ENCODE results near the gene PPP3R1.

Gene PPP3R1

DNA sequence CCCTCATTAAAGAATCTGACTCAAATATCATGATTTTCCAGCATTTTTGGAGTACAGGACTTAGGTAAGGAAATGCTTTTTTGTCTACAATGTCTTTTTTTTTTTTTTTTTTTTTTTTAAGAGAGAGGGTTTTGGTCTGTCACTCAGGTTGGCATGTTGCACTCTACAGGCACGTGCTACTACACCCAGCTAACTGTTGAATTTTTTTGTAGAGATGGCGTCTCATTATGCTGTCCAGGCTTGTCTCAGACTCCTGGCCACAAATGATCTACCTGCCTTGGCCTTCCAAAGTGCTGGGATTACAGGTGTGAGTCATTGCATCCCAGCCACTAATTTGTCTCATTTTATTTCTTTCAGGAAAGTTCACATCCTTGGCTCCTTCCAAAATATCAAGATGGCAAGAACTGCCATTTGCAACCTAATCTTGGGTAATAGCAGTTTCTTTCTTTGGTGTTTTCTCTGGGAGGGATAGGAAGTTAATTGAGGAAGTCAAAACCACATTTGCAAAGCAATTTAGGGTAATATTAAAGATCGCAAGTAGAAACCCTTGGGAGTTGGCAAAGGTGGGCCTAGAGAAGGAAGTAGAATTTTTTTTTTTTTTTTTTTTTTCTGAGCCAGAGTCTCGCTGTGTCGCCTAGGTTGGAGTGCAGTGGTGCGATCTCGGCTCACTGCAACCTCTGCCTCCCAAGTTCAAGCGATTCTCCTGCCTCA is 79.2 kb downstream of the PPP3R1 start:
- no peaks in the 10 kb centered on the region for H3K9me3 ChIP-seq (ENCODE audit: control insufficient read depth, insufficient read depth, low read length)
- no CpG with 5 or more reads among the region's 8 CpGs for WGBS (ENCODE audit: insufficient coverage, insufficient read length)
- no peak for DNase-seq (ENCODE audit: low read depth, low spot score)
- H3K36me3 ChIP-seq (ENCODE audit: control insufficient read depth, insufficient read depth, low read length), result no peaks in the 10 kb centered on the region; the same call in 1 of the 2 replicates
- H3K4me1 ChIP-seq (ENCODE audit: control insufficient read depth, insufficient read depth, low read length), result no peaks in the 10 kb centered on the region
- H3K4me3 ChIP-seq (ENCODE audit: low read length), result no peak overlapping the region
- no peaks in the 10 kb centered on the region for H3K27me3 ChIP-seq (ENCODE audit: control insufficient read depth, insufficient read depth, low read length)
- no peak overlapping the region for H3K27ac ChIP-seq (ENCODE audit: low read length)

GRCh38 chr2:68172521-68172920 is 79.8 kb downstream of the PPP3R1 start:
- Histone ChIP-seq H3K4me3 (ENCODE audit: low read length) (no peak overlapping the region), H3K27me3 (ENCODE audit: control insufficient read depth, insufficient read depth, low read length) (no peaks in the 10 kb centered on the region), H3K27ac (ENCODE audit: low read length) (no peak overlapping the region), H3K4me1 (ENCODE audit: control insufficient read depth, insufficient read depth, low read length) (no peaks in the 10 kb centered on the region), H3K9me3 (ENCODE audit: control insufficient read depth, insufficient read depth, low read length) (no peaks in the 10 kb centered on the region), H3K36me3 (ENCODE audit: control insufficient read depth, insufficient read depth, low read length) (no peaks in the 10 kb centered on the region; the same call in 1 of the 2 replicates)
- no peak for DNase-seq (ENCODE audit: low read depth, low spot score)
- no CpG with 5 or more reads among the region's 2 CpGs for WGBS (ENCODE audit: insufficient coverage, insufficient read length)

DNA sequence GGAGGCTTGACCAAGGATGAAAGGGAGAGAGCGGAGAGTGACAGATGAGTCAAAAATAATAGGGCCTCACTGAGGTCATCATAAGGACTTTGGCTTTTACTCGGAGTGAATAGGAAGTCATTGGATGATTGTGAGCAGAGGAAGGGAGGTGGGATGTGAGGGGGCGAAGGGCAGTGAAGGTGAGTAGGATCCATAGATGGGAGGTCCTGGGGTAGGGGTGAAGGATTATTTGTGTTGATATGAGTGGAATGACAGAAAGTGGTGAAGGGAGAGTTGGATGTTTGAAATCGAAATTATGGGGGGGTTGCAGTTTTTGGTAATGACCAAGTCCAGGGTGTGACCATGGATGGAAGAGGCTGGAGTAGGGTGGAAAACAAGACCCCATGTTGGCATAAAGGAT is 80.6 kb downstream of the PPP3R1 start:
- Histone ChIP-seq H3K4me3 (ENCODE audit: low read length) (no peak overlapping the region), H3K4me1 (ENCODE audit: control insufficient read depth, insufficient read depth, low read length) (no peaks in the 10 kb centered on the region), H3K27ac (ENCODE audit: low read length) (no peak overlapping the region), H3K9me3 (ENCODE audit: control insufficient read depth, insufficient read depth, low read length) (no peaks in the 10 kb centered on the region), H3K36me3 (ENCODE audit: control insufficient read depth, insufficient read depth, low read length) (no peaks in the 10 kb centered on the region; the same call in 1 of the 2 replicates), H3K27me3 (ENCODE audit: control insufficient read depth, insufficient read depth, low read length) (no peaks in the 10 kb centered on the region)
- DNase-seq (ENCODE audit: low read depth, low spot score), result no peak
- WGBS (ENCODE audit: insufficient coverage, insufficient read length), result 100% methylated on average over 2 of the region's 4 CpGs

DNA sequence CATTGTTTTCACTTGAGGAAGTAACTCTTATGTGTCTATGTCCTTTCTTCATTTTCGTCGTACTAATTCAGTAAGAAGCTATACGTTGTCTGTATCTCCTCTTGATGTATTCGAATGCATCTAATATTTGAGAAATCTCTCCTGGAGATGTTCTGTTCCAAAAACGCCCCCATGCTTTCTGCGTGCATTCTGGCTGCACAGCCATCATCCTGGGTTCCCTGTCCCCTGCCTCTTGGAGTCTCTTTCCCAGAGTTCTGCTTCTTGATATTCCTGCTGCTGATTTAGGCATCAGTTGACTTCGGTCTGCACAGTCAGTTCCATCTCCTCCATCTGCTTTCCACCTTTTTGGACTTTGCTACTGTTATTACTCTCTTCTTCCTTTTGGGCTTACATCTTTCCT is 81.2 kb downstream of the PPP3R1 start:
- H3K27ac ChIP-seq (ENCODE audit: low read length), result no peak overlapping the region
- no peaks in the 10 kb centered on the region; the same call in 1 of the 2 replicates for H3K36me3 ChIP-seq (ENCODE audit: control insufficient read depth, insufficient read depth, low read length)
- no peaks in the 10 kb centered on the region for H3K9me3 ChIP-seq (ENCODE audit: control insufficient read depth, insufficient read depth, low read length)
- WGBS (ENCODE audit: insufficient coverage, insufficient read length), result no CpG with 5 or more reads among the region's 7 CpGs
- H3K27me3 ChIP-seq (ENCODE audit: control insufficient read depth, insufficient read depth, low read length), result no peaks in the 10 kb centered on the region
- no peaks in the 10 kb centered on the region for H3K4me1 ChIP-seq (ENCODE audit: control insufficient read depth, insufficient read depth, low read length)
- DNase-seq (ENCODE audit: low read depth, low spot score), result no peak
- no peak overlapping the region for H3K4me3 ChIP-seq (ENCODE audit: low read length)

DNA sequence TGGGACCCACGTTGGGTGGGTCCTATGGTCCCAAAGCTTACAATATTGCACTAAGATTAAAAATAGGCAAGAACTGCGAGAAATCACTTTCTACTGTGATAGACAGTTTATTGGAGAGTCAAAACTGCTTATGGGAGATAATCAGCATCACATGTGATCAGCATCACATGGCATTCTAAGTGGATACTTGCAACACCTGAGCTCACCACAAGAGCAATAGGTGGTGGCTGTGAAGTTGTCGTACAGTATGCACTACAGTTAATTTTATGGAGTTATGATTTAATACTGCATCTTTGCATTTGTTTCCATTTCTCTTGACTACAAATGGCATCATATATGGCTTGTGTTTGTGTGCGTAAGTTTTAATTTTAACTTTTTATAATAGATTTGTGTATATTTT is 83.0 kb downstream of the PPP3R1 start:
- no peaks in the 10 kb centered on the region for H3K9me3 ChIP-seq (ENCODE audit: control insufficient read depth, insufficient read depth, low read length)
- no peak overlapping the region for H3K4me3 ChIP-seq (ENCODE audit: low read length)
- no peaks in the 10 kb centered on the region for H3K4me1 ChIP-seq (ENCODE audit: control insufficient read depth, insufficient read depth, low read length)
- H3K27ac ChIP-seq (ENCODE audit: low read length), result no peak overlapping the region
- H3K36me3 ChIP-seq (ENCODE audit: control insufficient read depth, insufficient read depth, low read length), result no peaks in the 10 kb centered on the region; the same call in 1 of the 2 replicates
- DNase-seq (ENCODE audit: low read depth, low spot score), result no peak
- no CpG with 5 or more reads among the region's 4 CpGs for WGBS (ENCODE audit: insufficient coverage, insufficient read length)
- no peaks in the 10 kb centered on the region for H3K27me3 ChIP-seq (ENCODE audit: control insufficient read depth, insufficient read depth, low read length)

DNA sequence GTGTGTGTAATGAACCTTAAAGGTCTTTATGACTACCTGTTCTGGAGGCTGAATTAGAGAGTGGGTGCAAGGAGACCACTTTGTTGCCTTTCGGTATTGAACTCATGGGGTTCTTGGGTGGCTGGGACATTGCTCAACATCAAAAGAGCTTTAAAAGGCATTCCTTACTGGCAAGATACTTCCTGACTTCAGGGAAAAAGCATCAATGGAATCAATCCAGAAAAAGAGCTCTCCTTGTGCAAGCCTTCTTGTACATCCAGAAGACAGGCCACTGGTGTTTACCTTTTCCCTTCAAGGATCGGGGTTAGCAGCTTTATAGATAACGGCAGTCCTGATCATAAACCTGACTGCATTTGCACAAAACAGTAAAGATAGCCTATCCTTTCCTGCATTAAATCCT is 85.1 kb downstream of the PPP3R1 start:
- DNase-seq (ENCODE audit: low read depth, low spot score), result no peak
- no CpG with 5 or more reads among the region's 3 CpGs for WGBS (ENCODE audit: insufficient coverage, insufficient read length)
- H3K9me3 ChIP-seq (ENCODE audit: control insufficient read depth, insufficient read depth, low read length), result no peaks in the 10 kb centered on the region
- H3K4me1 ChIP-seq (ENCODE audit: control insufficient read depth, insufficient read depth, low read length), result no peaks in the 10 kb centered on the region
- no peak overlapping the region for H3K27ac ChIP-seq (ENCODE audit: low read length)
- H3K4me3 ChIP-seq (ENCODE audit: low read length), result no peak overlapping the region
- no peaks in the 10 kb centered on the region for H3K27me3 ChIP-seq (ENCODE audit: control insufficient read depth, insufficient read depth, low read length)
- H3K36me3 ChIP-seq (ENCODE audit: control insufficient read depth, insufficient read depth, low read length), result no peaks in the 10 kb centered on the region; the same call in 1 of the 2 replicates

GRCh38 chr2:68163641-68164040 is 88.7 kb downstream of the PPP3R1 start:
- peaks cover 4% of the 10 kb centered on the region; the same call in 1 of the 2 replicates for H3K36me3 ChIP-seq (ENCODE audit: control insufficient read depth, insufficient read depth, low read length)
- H3K9me3 ChIP-seq (ENCODE audit: control insufficient read depth, insufficient read depth, low read length), result no peaks in the 10 kb centered on the region
- no peak overlapping the region for H3K27ac ChIP-seq (ENCODE audit: low read length)
- no CpG with 5 or more reads among the region's 1 CpG for WGBS (ENCODE audit: insufficient coverage, insufficient read length)
- H3K4me1 ChIP-seq (ENCODE audit: control insufficient read depth, insufficient read depth, low read length), result no peaks in the 10 kb centered on the region
- H3K4me3 ChIP-seq (ENCODE audit: low read length), result no peak overlapping the region
- H3K27me3 ChIP-seq (ENCODE audit: control insufficient read depth, insufficient read depth, low read length), result no peaks in the 10 kb centered on the region
- DNase-seq (ENCODE audit: low read depth, low spot score), result no peak

DNA sequence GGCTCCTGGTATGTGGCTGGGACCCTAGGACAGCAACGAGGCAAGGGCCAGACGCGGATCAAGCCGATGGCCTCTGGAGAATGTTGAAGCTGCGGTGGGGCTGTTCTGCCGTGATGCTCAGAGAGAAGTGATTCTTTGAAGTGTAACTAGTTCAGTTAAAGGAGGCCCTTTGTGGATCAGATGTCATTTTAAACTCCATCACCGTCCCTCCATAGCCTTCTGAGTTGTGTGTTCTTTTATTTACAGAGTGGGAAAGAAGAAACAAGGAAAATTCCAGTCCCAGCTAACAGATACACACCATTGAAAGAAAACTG is 94.2 kb downstream of the PPP3R1 start:
- Histone ChIP-seq H3K4me3 (ENCODE audit: low read length) (peak overlapping the region; percentile 69), H3K27me3 (ENCODE audit: control insufficient read depth, insufficient read depth, low read length) (no peaks in the 10 kb centered on the region), H3K9me3 (ENCODE audit: control insufficient read depth, insufficient read depth, low read length) (no peaks in the 10 kb centered on the region), H3K36me3 (ENCODE audit: control insufficient read depth, insufficient read depth, low read length) (peaks cover 4% of the 10 kb centered on the region; the same call in 1 of the 2 replicates), H3K27ac (ENCODE audit: low read length) (no peak overlapping the region), H3K4me1 (ENCODE audit: control insufficient read depth, insufficient read depth, low read length) (no peaks in the 10 kb centered on the region)
- no CpG with 5 or more reads among the region's 7 CpGs for WGBS (ENCODE audit: insufficient coverage, insufficient read length)
- DNase-seq (ENCODE audit: low read depth, low spot score), result no peak

GRCh38 chr2:68157402-68158133 is 94.8 kb downstream of the PPP3R1 start, which contains the start of gene PNO1:
Gene PNO1, plus strand, starts transcription at chr2:68157888. Its CDS starts 47 bp downstream, at chr2:68157935.
- Histone ChIP-seq H3K36me3 (ENCODE audit: control insufficient read depth, insufficient read depth, low read length) (peaks cover 4% of the 10 kb centered on the region; the same call in 1 of the 2 replicates), H3K4me1 (ENCODE audit: control insufficient read depth, insufficient read depth, low read length) (no peaks in the 10 kb centered on the region), H3K4me3 (ENCODE audit: low read length) (peak within 1 kb of the TSS; percentile 69), H3K27ac (ENCODE audit: low read length) (no peak within 1 kb of the TSS), H3K9me3 (ENCODE audit: control insufficient read depth, insufficient read depth, low read length) (no peaks in the 10 kb centered on the region), H3K27me3 (ENCODE audit: control insufficient read depth, insufficient read depth, low read length) (no peaks in the 10 kb centered on the region)
- WGBS (ENCODE audit: insufficient coverage, insufficient read length), result no CpG with 5 or more reads among the region's 44 CpGs
- DNase-seq (ENCODE audit: low read depth, low spot score), result peak; percentile 89

DNA sequence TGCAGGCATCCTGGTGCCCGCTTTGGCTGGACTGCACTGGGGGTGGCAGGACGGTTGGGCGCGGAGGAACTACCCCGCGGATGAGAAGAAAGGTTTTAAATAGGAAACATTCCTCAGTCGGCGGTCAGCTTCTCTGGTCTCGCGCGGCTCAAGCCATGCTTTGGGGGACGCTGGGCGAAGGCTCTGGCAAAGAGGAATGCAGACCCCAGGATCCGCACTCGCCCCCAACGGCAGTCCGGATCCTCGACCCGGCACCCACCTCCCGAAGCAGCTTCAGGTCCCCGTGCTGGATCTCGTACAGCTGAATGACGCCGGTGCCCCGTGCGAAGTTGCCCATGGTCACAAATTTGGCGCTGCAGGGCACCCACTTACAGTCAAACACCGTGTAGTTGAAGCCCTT is 95.3 kb downstream of the PPP3R1 start:
- H3K4me3 ChIP-seq (ENCODE audit: low read length), result peak overlapping the region; percentile 69
- H3K27me3 ChIP-seq (ENCODE audit: control insufficient read depth, insufficient read depth, low read length), result no peaks in the 10 kb centered on the region
- no peaks in the 10 kb centered on the region for H3K4me1 ChIP-seq (ENCODE audit: control insufficient read depth, insufficient read depth, low read length)
- no peaks in the 10 kb centered on the region for H3K9me3 ChIP-seq (ENCODE audit: control insufficient read depth, insufficient read depth, low read length)
- no peak for DNase-seq (ENCODE audit: low read depth, low spot score)
- H3K36me3 ChIP-seq (ENCODE audit: control insufficient read depth, insufficient read depth, low read length), result peaks cover 4% of the 10 kb centered on the region; the same call in 1 of the 2 replicates
- no CpG with 5 or more reads among the region's 28 CpGs for WGBS (ENCODE audit: insufficient coverage, insufficient read length)
- H3K27ac ChIP-seq (ENCODE audit: low read length), result no peak overlapping the region
